GM12878 (cell line): ENCODE data around the gene RXFP1. TPM values are rescaled to one million over a fixed set of nuclear protein-coding genes. Genes with fewer than 3 reads are reported as not detected.

Experiments used
- ATAC-seq: fragments of 200-7000 bp; cut with Tn5 transposase; 3 replicates; pipeline ENCODE4 v1.9.1; 2020; ENCODE audit warnings: mild to moderate bottlenecking, moderate library complexity
- BruUV-seq: library from RNA; stranded (reverse); fragments of 400-500 nt; replicated peaks from 2 replicates; lab custom pipeline; 2021; lab: Mats Ljungman, UMichigan
- CTCF ChIA-PET: fragments of 300-600 bp; sonication (Branson Sonifier 250); formaldehyde crosslinking; extraction: SDS; loops from one replicate; lab custom pipeline; 2021; ENCODE audit warnings: inconsistent platforms; lab: Yijun Ruan, JAX
- POLR2A ChIA-PET: fragments of 350-600 bp; formaldehyde crosslinking; extraction: SDS; loops from one replicate; lab custom pipeline; 2021; ENCODE audit warnings: inconsistent platforms; lab: Charles Lee
- RAD21 ChIA-PET: fragments of 300-600 bp; sonication (Branson Sonifier 250); formaldehyde crosslinking; loops from one replicate; lab custom pipeline; 2023; ENCODE audit warnings: antibody characterized with exemption; ENCODE audit not compliant: unreplicated experiment; lab: Charles Lee
- SMC1A ChIA-PET: fragments of 300-600 bp; sonication (Branson Sonifier 250); formaldehyde crosslinking; loops from one replicate; lab custom pipeline; 2023; ENCODE audit not compliant: unreplicated experiment, uncharacterized antibody; lab: Charles Lee
- DNase-seq: peaks from one replicate; pipeline ENCODE4 v3.0.0-alpha.2; 2011; ENCODE audit warnings: low read depth, low spot score
- FAIRE-seq: peaks from 3 replicates; lab custom pipeline; 2011; peaks lifted over from hg19 to GRCh38; lab: Jason Lieb, UNC
- H2AFZ ChIP-seq: 2 replicates; pipeline ENCODE4 v1.6.0; 2011; ENCODE audit warnings: low read depth, low read length, control low read depth; ENCODE audit not compliant: control insufficient read depth
- H3K27ac ChIP-seq: 2 replicates; pipeline ENCODE4 v1.5.1; 2011; ENCODE audit warnings: control low read depth; ENCODE audit not compliant: control insufficient read depth, insufficient read depth
- H3K27me3 ChIP-seq, 2 experiments: replicated peaks in 1 of 2; 2 replicates each; pipeline versions ENCODE4 v1.6.0 to v1.6.1; 2011; ENCODE audit warnings: low read length in 1 of 2; ENCODE audit not compliant: control insufficient read depth in 2 of 2, insufficient read depth in 2 of 2
- H3K36me3 ChIP-seq, 2 experiments: 2 replicates each; pipeline ENCODE4 v1.5.1; 2011; ENCODE audit warnings: low read length in 1 of 2; ENCODE audit not compliant: control insufficient read depth in 2 of 2, insufficient read depth in 2 of 2
- H3K4me1 ChIP-seq: 2 replicates; pipeline ENCODE4 v1.6.1; 2011; ENCODE audit warnings: mild to moderate bottlenecking, low read length, moderate library complexity, mixed read lengths; ENCODE audit not compliant: control insufficient read depth, insufficient read depth
- H3K4me2 ChIP-seq: 2 replicates; pipeline ENCODE4 v1.6.0; 2011; ENCODE audit warnings: control low read depth; ENCODE audit not compliant: control insufficient read depth, insufficient read depth
- H3K4me3 ChIP-seq: fragments of 200-600 bp; sonication (generic); 2 replicates; pipeline ENCODE4 v1.5.1; 2016
- H3K79me2 ChIP-seq: 2 replicates; pipeline ENCODE4 v1.6.0; 2011; ENCODE audit warnings: low read length; ENCODE audit not compliant: control insufficient read depth, insufficient read depth
- H3K9ac ChIP-seq: 2 replicates; pipeline ENCODE4 v1.8.0; 2011; ENCODE audit warnings: low read length, control low read depth, mixed read lengths; ENCODE audit not compliant: control insufficient read depth, insufficient read depth
- H3K9me3 ChIP-seq: replicated peaks from 3 replicates; pipeline ENCODE4 v1.5.1; 2011; ENCODE audit warnings: mild to moderate bottlenecking, low read length; ENCODE audit not compliant: control insufficient read depth, insufficient read depth
- H4K20me1 ChIP-seq: 2 replicates; pipeline ENCODE4 v1.6.0; 2011; ENCODE audit not compliant: control insufficient read depth, insufficient read depth
- CREM ChIP-seq: IDR thresholded peaks from 2 replicates; pipeline ENCODE4 v1.6.1; 2014; ENCODE audit warnings: antibody characterized with exemption, low read depth
- HSF1 ChIP-seq: fragments of 150-350 bp; IDR thresholded peaks from 2 replicates; pipeline ENCODE4 v1.6.1; 2014; ENCODE audit warnings: mild to moderate bottlenecking, low read depth, low read length
- JUNB ChIP-seq: IDR thresholded peaks from 2 replicates; pipeline ENCODE4 v1.6.1; 2016; ENCODE audit warnings: antibody characterized with exemption, mild to moderate bottlenecking
- MEF2A ChIP-seq: IDR thresholded peaks from 2 replicates; pipeline ENCODE4 v1.6.1; 2011; ENCODE audit warnings: low read depth, mild to moderate bottlenecking, low read length, moderate library complexity; ENCODE audit not compliant: insufficient read depth
- RUNX3 ChIP-seq: IDR thresholded peaks from 2 replicates; pipeline ENCODE4 v1.6.1; 2012; ENCODE audit warnings: low read length, inconsistent platforms
- SUZ12 ChIP-seq: fragments of 200-600 bp; sonication (generic); IDR thresholded peaks from one replicate; pipeline ENCODE4 v1.6.1; 2018; ENCODE audit warnings: antibody characterized with exemption, mild to moderate bottlenecking; ENCODE audit not compliant: unreplicated experiment
- ZBTB11 ChIP-seq: fragments of 450-650 bp; formaldehyde crosslinking; IDR thresholded peaks from 2 replicates; pipeline ENCODE4 v1.5.0; 2022; ENCODE audit warnings: mild to moderate bottlenecking, missing genetic modification characterization
- ZZZ3 ChIP-seq: IDR thresholded peaks from 2 replicates; pipeline ENCODE4 v1.6.1; 2011; ENCODE audit warnings: low read depth; ENCODE audit not compliant: control insufficient read depth, insufficient read length
- WGBS: methylation state at CpG from one replicate; pipeline ENCODE4 v1.1.6; 2016; ENCODE audit warnings: low lambda C conversion rate; ENCODE audit not compliant: insufficient replicate concordance, insufficient coverage; ENCODE audit errors: missing lambda C conversion rate; 5-methylcytosine and 5-hydroxymethylcytosine counted together
- in situ Hi-C: fragments of 300-500 bp; cut with MboI; formaldehyde crosslinking; loops from 9 replicates; pipeline ENCODE4 v1.14.3; 2018; ENCODE audit warnings: mixed read lengths
- intact Hi-C: fragments of 100-400 bp; cut with micrococcal nuclease; formaldehyde crosslinking; loops from one replicate; pipeline ENCODE4 v1.14.2; 2022; ENCODE audit not compliant: unreplicated experiment
- polyA plus RNA-seq, 11 experiments: library from polyadenylated mRNA; depleted of rRNA in 4 of 11; unstranded in 6 of 11; stranded (reverse) in 5 of 11; fragments of >200 nt; fragmentation: Nextera tagmentation in 4 of 11; fragmentation: Illumina TruSeq in 1 of 11; extraction: Ambion mirVana in 4 of 11; extraction: Trizol in 1 of 11; gene quantifications; 1 replicate in 1 of 11; 2 replicates in 10 of 11; pipeline versions ENCODE4 v1.2.1 to v1.2.3, GENCODE V29; 2011 to 2016; ENCODE audit warnings: inconsistent platforms in 2 of 11, missing spikeins in 2 of 11, low read depth in 1 of 11
- total RNA-seq, 4 experiments: library from RNA; depleted of rRNA in 3 of 4; stranded (reverse); fragments of >200 nt in 3 of 4; fragmentation: Illumina TruSeq in 1 of 4; extraction: Trizol in 1 of 4; gene quantifications; 2 replicates each; pipeline versions ENCODE4 v1.2.1 to v1.2.3, GENCODE V29; 2013 to 2021

RXFP1 gene
- total and polyA plus RNA-seq, 10 of the 15 experiments (the other 5 are each of a cell fraction or from before 2014, with no cell fraction given): 0.12 TPM; not detected in 9

- Histone ChIP-seq H3K36me3 (no peaks in the 10 kb centered on the region), H3K9ac (no peak overlapping the region), H2AFZ (no peak overlapping the region), H3K27me3 (no peaks in the 10 kb centered on the region), H3K4me1 (peaks cover 10% of the 10 kb centered on the region), H4K20me1 (no peaks in the 10 kb centered on the region), H3K4me3 (no peak overlapping the region), H3K27ac (no peak overlapping the region), H3K4me2 (no peak overlapping the region), H3K9me3 (no peaks in the 10 kb centered on the region; the same call in 2 of the 3 replicates), H3K79me2 (no peaks in the 10 kb centered on the region)
- no peak for DNase-seq
- POLR2A ChIA-PET: no interaction called here
- intact Hi-C loops (no loop called here), in situ Hi-C loops (no loop called here)
- FAIRE-seq: no peak
- WGBS: 59% methylated on average over 4 of the region's 4 CpGs
- CTCF ChIA-PET: no interaction called here
- no TSS peak for BruUV-seq
- no peak for ATAC-seq
- SMC1A ChIA-PET: no interaction called here
- TF ChIP-seq RUNX3: no peak
- TF ChIP-seq CREM: no peak
- TF ChIP-seq SUZ12: no peak
- no peak for TF ChIP-seq JUNB
- no peak for TF ChIP-seq ZBTB11 (CRISPR knock-in tag)
- TF ChIP-seq HSF1: no peak
- TF ChIP-seq MEF2A: no peak
- TF ChIP-seq ZZZ3: no peak
- RAD21 ChIA-PET: no interaction called here
Observed at GRCh38 chr4:158606969-158607368, 85.3 kb downstream of the RXFP1 start.
